Osteoblast (primary cell): ENCODE measurements around the gene LMO2. TPM values are rescaled to one million over a fixed set of nuclear protein-coding genes. Genes with fewer than 3 reads are reported as not detected.

Experiments
- DNase-seq: peaks from one replicate; pipeline ENCODE4 v3.0.0; 2011; ENCODE audit warnings: low spot score, mixed read lengths; ENCODE audit not compliant: insufficient read length; ENCODE audit errors: missing footprints
- H2AFZ ChIP-seq: 2 replicates; pipeline ENCODE4 v1.6.0; 2011; ENCODE audit warnings: mild to moderate bottlenecking, low read length
- H3K27ac ChIP-seq: 2 replicates; pipeline ENCODE4 v1.5.1; 2011; ENCODE audit warnings: mild to moderate bottlenecking, low read depth, low read length, moderate library complexity
- H3K27me3 ChIP-seq: 2 replicates; pipeline ENCODE4 v1.6.0; 2012; ENCODE audit warnings: mild to moderate bottlenecking, control low read depth, inconsistent platforms, low read length, moderate library complexity; ENCODE audit not compliant: insufficient read depth
- H3K36me3 ChIP-seq: 2 replicates; pipeline ENCODE4 v1.5.1; 2011; ENCODE audit warnings: mild to moderate bottlenecking, low read length, control low read depth, moderate library complexity; ENCODE audit not compliant: insufficient read depth
- H3K4me1 ChIP-seq: 2 replicates; pipeline ENCODE4 v1.5.1; 2011; ENCODE audit warnings: mild to moderate bottlenecking, low read length, control low read depth, moderate library complexity; ENCODE audit not compliant: insufficient read depth
- H3K4me2 ChIP-seq: 2 replicates; pipeline ENCODE4 v1.6.0; 2011; ENCODE audit warnings: mild to moderate bottlenecking, low read length; ENCODE audit not compliant: insufficient read depth
- H3K4me3 ChIP-seq: fragments of 200-600 bp; sonication (generic); 3 replicates; pipeline ENCODE4 v1.5.1; 2012; ENCODE audit warnings: mild to moderate bottlenecking, low read length, inconsistent platforms; ENCODE audit not compliant: insufficient read depth
- H3K79me2 ChIP-seq: 2 replicates; pipeline ENCODE4 v1.6.0; 2012; ENCODE audit warnings: mild to moderate bottlenecking, low read length, control low read depth, inconsistent platforms; ENCODE audit not compliant: insufficient read depth
- H3K9me3 ChIP-seq: 2 replicates; pipeline ENCODE4 v1.5.1; 2011; ENCODE audit warnings: low read depth, low read length, control low read depth
- H4K20me1 ChIP-seq: 2 replicates; pipeline ENCODE4 v1.6.0; 2012; ENCODE audit warnings: mild to moderate bottlenecking, low read length, control low read depth; ENCODE audit not compliant: insufficient read depth
- CTCF ChIP-seq: IDR thresholded peaks from 2 replicates; pipeline ENCODE4 v1.5.1; 2011; ENCODE audit warnings: mild to moderate bottlenecking, low read depth, low read length, moderate library complexity; ENCODE audit errors: extremely low read depth
- total RNA-seq: library from RNA; depleted of rRNA; stranded (reverse); fragments of >200 nt; gene quantifications from 2 replicates; pipeline ENCODE4 v1.2.3, GENCODE V29; 2012

Gene LMO2
- total RNA-seq, 1 donor = 1.4 TPM

GRCh38 chr11:33910296-33910957 is 18.6 kb upstream of the LMO2 start:
- peaks cover 38% of the 10 kb centered on the region for H3K27me3 ChIP-seq
- no peaks in the 10 kb centered on the region for H3K79me2 ChIP-seq
- H3K27ac ChIP-seq = no peak overlapping the region
- no peaks in the 10 kb centered on the region for H4K20me1 ChIP-seq
- H3K36me3 ChIP-seq = no peaks in the 10 kb centered on the region
- peaks cover 15% of the 10 kb centered on the region for H3K4me1 ChIP-seq
- peak overlapping the region; percentile 19 for H3K4me2 ChIP-seq
- DNase-seq = no peak
- H2AFZ ChIP-seq = no peak overlapping the region
- no peaks in the 10 kb centered on the region for H3K9me3 ChIP-seq
- TF ChIP-seq CTCF = no peak
- no peak overlapping the region for H3K4me3 ChIP-seq

- Histone ChIP-seq H3K79me2 (no peaks in the 10 kb centered on the region), H3K4me1 (peaks cover 15% of the 10 kb centered on the region), H4K20me1 (no peaks in the 10 kb centered on the region), H3K27me3 (peaks cover 43% of the 10 kb centered on the region), H3K4me2 (no peak overlapping the region), H2AFZ (no peak overlapping the region), H3K27ac (no peak overlapping the region), H3K9me3 (no peaks in the 10 kb centered on the region), H3K36me3 (no peaks in the 10 kb centered on the region), H3K4me3 (no peak overlapping the region)
- TF ChIP-seq CTCF = no peak
- no peak for DNase-seq
Measured at GRCh38 chr11:33909552-33909951, 17.7 kb upstream of the LMO2 start.

GRCh38 chr11:33909150-33909549 is 17.3 kb upstream of the LMO2 start:
- Histone ChIP-seq H3K9me3 (no peaks in the 10 kb centered on the region), H3K79me2 (no peaks in the 10 kb centered on the region), H3K4me3 (no peak overlapping the region), H3K27ac (no peak overlapping the region), H3K36me3 (no peaks in the 10 kb centered on the region), H3K4me1 (peaks cover 15% of the 10 kb centered on the region), H4K20me1 (no peaks in the 10 kb centered on the region), H3K4me2 (no peak overlapping the region), H2AFZ (no peak overlapping the region), H3K27me3 (peaks cover 44% of the 10 kb centered on the region)
- DNase-seq = no peak
- no peak for TF ChIP-seq CTCF

GRCh38 chr11:33907421-33907820 is 15.5 kb upstream of the LMO2 start:
- no peak overlapping the region for H2AFZ ChIP-seq

More at GRCh38 chr11:33907421-33907820, 15.5 kb upstream of the LMO2 start:
- Histone ChIP-seq H3K27ac (no peak overlapping the region), H3K4me1 (peaks cover 9% of the 10 kb centered on the region), H3K9me3 (no peaks in the 10 kb centered on the region), H3K79me2 (no peaks in the 10 kb centered on the region), H3K36me3 (no peaks in the 10 kb centered on the region), H4K20me1 (no peaks in the 10 kb centered on the region), H3K27me3 (peaks cover 58% of the 10 kb centered on the region), H3K4me3 (no peak overlapping the region), H3K4me2 (no peak overlapping the region)
- TF ChIP-seq CTCF = no peak
- no peak for DNase-seq
